ENCODE data around the gene TBC1D10A. TPM values are rescaled to one million over a fixed set of nuclear protein-coding genes. Genes with fewer than 3 reads are reported as not detected.
A peak's percentile ranks its signal among the peaks of the same experiment; 100 is the strongest.

TBC1D10A gene
- total RNA-seq, 2 experiments from 2014 or later = 37.9 to 41.6 TPM

GRCh38 chr22:30286813-30287647, 39.7 kb downstream of the TBC1D10A start:
- ChIA-PET CTCF (interaction anchor here (0.7 to 10.7 kb wide), 52 partner anchors 10 to 363 kb away, joined by 3 to 185 read pairs (median 10); partner anchors contain the start of genes CCDC157, LIF, MTFP1 and OSM), POLR2A (interaction anchor here (0.6 to 16.4 kb wide), 16 partner anchors 14 to 182 kb away, joined by 3 to 253 read pairs (median 12); partner anchors contain the start of genes CCDC157, OSM, RNF215 and SF3A1)
- peak overlapping the region; percentile 62 for H3K27ac Mint-ChIP-seq
- H3K4me3 Mint-ChIP-seq = no peak overlapping the region
- H3K9me3 Mint-ChIP-seq = no peaks in the 10 kb centered on the region
- peaks cover 17% of the 10 kb centered on the region for H3K36me3 Mint-ChIP-seq (ENCODE audit: low read depth)
- peak; percentile 90 for DNase-seq
- peaks cover 85% of the 10 kb centered on the region for H3K4me1 Mint-ChIP-seq
- no peaks in the 10 kb centered on the region for H3K27me3 Mint-ChIP-seq

DNA sequence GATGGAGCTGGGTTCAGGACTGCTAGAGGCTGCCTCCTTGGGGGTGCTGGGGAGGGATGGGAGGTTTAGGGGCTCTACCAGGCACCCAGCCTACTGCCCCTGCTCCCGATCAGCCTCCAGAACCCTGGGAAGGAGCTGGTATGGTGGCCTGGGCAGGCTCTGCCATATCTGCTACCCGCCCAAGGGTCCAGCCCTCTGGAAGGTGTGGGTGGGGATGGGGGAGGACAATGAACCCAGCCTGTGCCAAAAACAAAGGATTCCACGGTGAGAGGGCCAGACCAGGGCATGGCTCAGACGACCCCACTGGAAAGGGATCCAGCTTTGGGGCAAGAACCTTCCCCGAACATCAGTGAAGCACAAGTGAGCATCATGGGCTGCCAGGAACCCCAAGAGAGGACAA, 40.4 kb downstream of the TBC1D10A start:
- DNase-seq = no peak
- Mint-ChIP-seq H3K27me3 (no peaks in the 10 kb centered on the region), H3K4me3 (no peak overlapping the region), H3K4me1 (peaks cover 83% of the 10 kb centered on the region), H3K36me3 (ENCODE audit: low read depth) (peaks cover 14% of the 10 kb centered on the region), H3K27ac (no peak overlapping the region), H3K9me3 (no peaks in the 10 kb centered on the region)
- POLR2A ChIA-PET = interaction anchor here (1.0 to 16.4 kb wide), 5 partner anchors 10 to 181 kb away, joined by 3 to 253 read pairs (median 3); partner anchors contain the start of gene OSM
- CTCF ChIA-PET = interaction anchor here (0.7 to 10.7 kb wide), 10 partner anchors 18 to 198 kb away, joined by 3 to 119 read pairs (median 8); partner anchors contain the start of genes LIF, OSM and RNF215

- CTCF ChIA-PET = interaction anchor here (0.7 to 10.7 kb wide), 10 partner anchors 17 to 179 kb away, joined by 3 to 119 read pairs (median 4); partner anchors contain the start of genes LIF, OSM and RNF215
- H3K4me1 Mint-ChIP-seq = peaks cover 79% of the 10 kb centered on the region
- peaks cover 14% of the 10 kb centered on the region for H3K36me3 Mint-ChIP-seq (ENCODE audit: low read depth)
- H3K27me3 Mint-ChIP-seq = no peaks in the 10 kb centered on the region
- H3K4me3 Mint-ChIP-seq = no peak overlapping the region
- H3K27ac Mint-ChIP-seq = no peak overlapping the region
- POLR2A ChIA-PET = interaction anchor here (1.0 to 16.4 kb wide), 5 partner anchors 10 to 181 kb away, joined by 3 to 253 read pairs (median 3); partner anchors contain the start of gene OSM
- H3K9me3 Mint-ChIP-seq = no peaks in the 10 kb centered on the region
- no peak for DNase-seq
Measured at GRCh38 chr22:30285846-30286200, 40.9 kb downstream of the TBC1D10A start.

- H3K9me3 Mint-ChIP-seq = no peaks in the 10 kb centered on the region
- no peak overlapping the region for H3K4me3 Mint-ChIP-seq
- peak overlapping the region; percentile 32 for H3K27ac Mint-ChIP-seq
- no peak for DNase-seq
- no peaks in the 10 kb centered on the region for H3K27me3 Mint-ChIP-seq
- peaks cover 76% of the 10 kb centered on the region for H3K4me1 Mint-ChIP-seq
- H3K36me3 Mint-ChIP-seq (ENCODE audit: low read depth) = peaks cover 14% of the 10 kb centered on the region
- POLR2A ChIA-PET = interaction anchor here (1.0 to 16.4 kb wide), 5 partner anchors 9 to 180 kb away, joined by 3 to 253 read pairs (median 3); partner anchors contain the start of gene OSM
- CTCF ChIA-PET = interaction anchor here (0.7 to 10.7 kb wide), 11 partner anchors 17 to 179 kb away, joined by 3 to 119 read pairs (median 4); partner anchors contain the start of genes LIF, OSM and RNF215
Measured at GRCh38 chr22:30285176-30285845, 41.4 kb downstream of the TBC1D10A start.

DNA sequence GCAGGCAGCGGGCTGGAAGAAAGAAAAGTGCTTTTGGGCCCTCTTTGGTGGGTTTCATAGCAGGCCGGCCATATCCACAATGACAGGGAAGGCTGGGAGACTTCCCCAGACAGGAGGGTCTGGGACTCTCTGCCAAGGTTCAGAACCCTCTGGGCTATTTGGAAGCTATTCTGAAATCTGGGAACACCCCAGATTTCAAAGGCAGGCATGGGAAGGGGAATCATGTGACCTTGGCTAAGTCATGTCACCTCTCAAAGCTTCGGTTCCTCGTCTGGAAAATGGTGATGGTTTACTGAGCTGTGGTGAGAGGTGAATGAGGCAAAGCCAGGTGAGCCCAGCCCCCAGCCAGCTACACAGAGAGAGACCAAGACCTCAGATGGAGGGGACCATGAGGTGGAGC, 42.1 kb downstream of the TBC1D10A start:
- Mint-ChIP-seq H3K27ac (peak overlapping the region; percentile 73), H3K36me3 (ENCODE audit: low read depth) (peaks cover 16% of the 10 kb centered on the region), H3K27me3 (no peaks in the 10 kb centered on the region), H3K4me1 (peaks cover 73% of the 10 kb centered on the region), H3K4me3 (peak overlapping the region; percentile 70), H3K9me3 (no peaks in the 10 kb centered on the region)
- CTCF ChIA-PET = interaction anchor here (0.6 to 10.7 kb wide), 8 partner anchors 16 to 178 kb away, joined by 3 to 119 read pairs (median 12); partner anchors contain the start of genes OSM and RNF215
- no peak for DNase-seq
- POLR2A ChIA-PET = interaction anchor here (0.7 to 16.4 kb wide), 3 partner anchors 18 to 139 kb away, joined by 3 to 253 read pairs (median 3); partner anchors contain the start of gene OSM

DNA sequence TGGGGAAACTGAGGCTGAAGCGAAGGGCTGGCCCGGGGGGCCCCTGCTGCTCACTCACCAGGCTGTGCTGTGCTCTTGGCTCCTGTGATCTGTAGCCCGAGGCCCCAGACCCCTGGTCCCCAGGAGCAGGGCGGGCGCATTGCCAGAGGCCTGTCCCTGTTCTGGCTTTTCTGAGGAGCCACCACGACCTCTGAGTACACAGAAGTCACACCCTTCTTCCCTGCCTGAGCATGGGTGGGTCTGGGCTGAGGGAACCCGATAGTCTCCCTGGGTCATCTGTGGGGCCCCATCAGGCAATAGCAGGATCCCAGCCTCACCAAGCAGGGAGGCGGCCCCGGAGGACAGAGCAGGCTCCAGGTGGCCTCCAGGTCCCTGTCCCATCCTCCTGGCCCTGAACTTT, 42.6 kb downstream of the TBC1D10A start:
- H3K27ac Mint-ChIP-seq = peak overlapping the region; percentile 73
- DNase-seq = no peak
- H3K36me3 Mint-ChIP-seq (ENCODE audit: low read depth) = peaks cover 21% of the 10 kb centered on the region
- peaks cover 75% of the 10 kb centered on the region for H3K4me1 Mint-ChIP-seq
- ChIA-PET CTCF (interaction anchor here (0.6 to 10.7 kb wide), 8 partner anchors 15 to 178 kb away, joined by 3 to 119 read pairs (median 12); partner anchors contain the start of genes OSM and RNF215), POLR2A (interaction anchor here (0.7 to 16.4 kb wide), 5 partner anchors 10 to 72 kb away, joined by 3 to 253 read pairs (median 6); partner anchors contain the start of genes CCDC157, OSM and SF3A1)
- peak overlapping the region; percentile 70 for H3K4me3 Mint-ChIP-seq
- no peaks in the 10 kb centered on the region for H3K27me3 Mint-ChIP-seq
- H3K9me3 Mint-ChIP-seq = no peaks in the 10 kb centered on the region

GRCh38 chr22:30283342-30283741, 43.4 kb downstream of the TBC1D10A start:
- ChIA-PET CTCF (interaction anchor here (0.5 to 10.7 kb wide), 9 partner anchors 15 to 347 kb away, joined by 3 to 119 read pairs (median 4); partner anchors contain the start of genes OSM and RNF215), POLR2A (interaction anchor here (1.0 to 16.4 kb wide), 8 partner anchors 11 to 141 kb away, joined by 3 to 253 read pairs (median 4); partner anchors contain the start of genes CCDC157, OSM, SEC14L2 and SF3A1)
- H3K27ac Mint-ChIP-seq = peak overlapping the region; percentile 83
- no peaks in the 10 kb centered on the region for H3K27me3 Mint-ChIP-seq
- no peak for DNase-seq
- H3K36me3 Mint-ChIP-seq (ENCODE audit: low read depth) = peaks cover 27% of the 10 kb centered on the region
- peak overlapping the region; percentile 70 for H3K4me3 Mint-ChIP-seq
- H3K4me1 Mint-ChIP-seq = peaks cover 79% of the 10 kb centered on the region
- no peaks in the 10 kb centered on the region for H3K9me3 Mint-ChIP-seq

DNA sequence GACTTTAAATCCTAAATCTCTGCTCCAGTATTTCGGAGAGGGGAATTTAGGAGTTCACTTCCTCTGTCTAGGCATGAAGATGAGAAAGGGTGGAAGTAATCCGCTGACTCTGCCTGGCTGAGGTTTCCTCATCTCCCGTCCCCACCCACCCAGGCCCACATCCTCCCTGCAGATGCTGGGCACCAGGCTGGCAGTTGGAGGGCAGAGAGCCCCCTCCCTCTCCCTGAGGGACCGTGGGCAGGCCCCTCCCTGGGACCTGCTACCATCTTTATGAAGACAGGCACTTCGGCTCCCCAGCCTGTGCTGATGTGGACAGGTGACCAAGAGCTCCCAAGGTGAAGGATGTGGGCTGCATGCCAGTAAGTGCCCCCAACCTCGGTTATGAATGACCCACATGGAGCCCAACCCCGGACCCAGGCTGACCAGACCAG, 44.1 kb downstream of the TBC1D10A start:
- H3K9me3 Mint-ChIP-seq = no peaks in the 10 kb centered on the region
- H3K27ac Mint-ChIP-seq = peak overlapping the region; percentile 83
- ChIA-PET POLR2A (interaction anchor here (1.0 to 16.4 kb wide), 7 partner anchors 16 to 142 kb away, joined by 3 to 253 read pairs (median 3); partner anchors contain the start of genes CCDC157, OSM, SEC14L2 and SF3A1), CTCF (interaction anchor here (0.6 to 10.7 kb wide), 7 partner anchors 14 to 176 kb away, joined by 3 to 119 read pairs (median 20); partner anchors contain the start of genes OSM and RNF215)
- no peaks in the 10 kb centered on the region for H3K27me3 Mint-ChIP-seq
- peak overlapping the region; percentile 70 for H3K4me3 Mint-ChIP-seq
- H3K36me3 Mint-ChIP-seq (ENCODE audit: low read depth) = peaks cover 34% of the 10 kb centered on the region
- peaks cover 79% of the 10 kb centered on the region for H3K4me1 Mint-ChIP-seq
- no peak for DNase-seq

DNA sequence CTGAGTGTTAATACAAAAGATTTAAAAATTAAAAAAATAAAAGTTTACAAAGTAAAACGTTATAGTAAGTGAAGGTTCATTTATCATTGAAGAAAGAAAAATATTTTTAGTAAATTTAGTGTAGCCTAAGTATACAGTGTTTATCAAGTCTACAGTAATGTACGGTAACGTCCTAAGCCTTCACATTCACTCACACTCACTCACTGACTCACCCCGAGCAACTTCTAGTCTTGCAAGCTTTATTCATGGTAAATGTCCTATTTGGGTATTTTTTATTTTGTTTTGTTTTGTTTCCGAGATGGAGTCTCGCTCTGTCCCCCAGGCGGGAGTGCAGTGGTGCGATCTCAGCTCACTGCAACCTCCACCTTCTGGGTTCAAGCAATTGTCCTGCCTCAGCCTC, 46.2 kb downstream of the TBC1D10A start:
- POLR2A ChIA-PET = interaction anchor here (16.4 kb wide), 1 partner anchor 14 kb away, joined by 253 read pairs; the partner anchor contains the start of gene OSM

GRCh38 chr22:30279932-30280331, 46.8 kb downstream of the TBC1D10A start:
- Mint-ChIP-seq H3K27me3 (no peaks in the 10 kb centered on the region), H3K36me3 (ENCODE audit: low read depth) (peaks cover 43% of the 10 kb centered on the region), H3K9me3 (no peaks in the 10 kb centered on the region), H3K4me3 (peak overlapping the region; percentile 31), H3K4me1 (peaks cover 80% of the 10 kb centered on the region), H3K27ac (no peak overlapping the region)
- POLR2A ChIA-PET = interaction anchor here (0.8 to 16.4 kb wide), 3 partner anchors 11 to 19 kb away, joined by 3 to 253 read pairs (median 7); partner anchors contain the start of gene OSM
- CTCF ChIA-PET = interaction anchor here (1.2 to 1.9 kb wide), 3 partner anchors 11 to 172 kb away, joined by 3 to 7 read pairs (median 6); no protein-coding TSS in a partner anchor
- no peak for DNase-seq

More for the DNA sequence above, 46.2 kb downstream of the TBC1D10A start:
- Mint-ChIP-seq H3K9me3 (no peaks in the 10 kb centered on the region), H3K4me1 (peaks cover 80% of the 10 kb centered on the region), H3K27me3 (no peaks in the 10 kb centered on the region), H3K27ac (no peak overlapping the region), H3K36me3 (ENCODE audit: low read depth) (peaks cover 40% of the 10 kb centered on the region), H3K4me3 (no peak overlapping the region)
- no peak for DNase-seq
- CTCF ChIA-PET = interaction anchor here (1.2 to 1.9 kb wide), 4 partner anchors 12 to 172 kb away, joined by 3 to 7 read pairs (median 5); no protein-coding TSS in a partner anchor

GRCh38 chr22:30279046-30279788, 47.5 kb downstream of the TBC1D10A start:
- no peak for DNase-seq
- Mint-ChIP-seq H3K4me3 (peak overlapping the region; percentile 31), H3K27ac (no peak overlapping the region), H3K36me3 (ENCODE audit: low read depth) (peaks cover 44% of the 10 kb centered on the region), H3K27me3 (no peaks in the 10 kb centered on the region), H3K9me3 (no peaks in the 10 kb centered on the region), H3K4me1 (peaks cover 80% of the 10 kb centered on the region)
- POLR2A ChIA-PET = interaction anchor here (0.8 to 16.4 kb wide), 3 partner anchors 11 to 19 kb away, joined by 3 to 253 read pairs (median 7); partner anchors contain the start of gene OSM
- CTCF ChIA-PET = interaction anchor here (1.2 to 2.8 kb wide), 3 partner anchors 11 to 171 kb away, joined by 3 to 11 read pairs (median 6); no protein-coding TSS in a partner anchor

Data from activated CD4-positive, alpha-beta memory T cell treated with anti-CD3 and anti-CD28 coated beads, Interleukin-2, amount 10 ng/mL, durations not matched to agents 7 days and 5 days (primary cell).